Neuron (in vitro differentiated cells): ENCODE results near the gene PTPN3.
"Not testable (repeated sequence)": the region's sequence is repeated elsewhere in the genome, so short reads cannot be mapped to it uniquely, and the experiment has no call there.

ENCODE experiments used
- H2AFZ ChIP-seq: one replicate; pipeline ENCODE4 v1.6.1; 2013; ENCODE audit warnings: low read depth, mild to moderate bottlenecking, inconsistent platforms, low read length, moderate library complexity
- H3K27me3 ChIP-seq: one replicate; pipeline ENCODE4 v1.6.1; 2013; ENCODE audit warnings: low read length; ENCODE audit not compliant: insufficient read depth
- H3K36me3 ChIP-seq: one replicate; pipeline ENCODE4 v1.6.1; 2013; ENCODE audit warnings: low read length; ENCODE audit not compliant: insufficient read depth
- H3K4me1 ChIP-seq: one replicate; pipeline ENCODE4 v1.6.1; 2013; ENCODE audit warnings: low read length; ENCODE audit not compliant: insufficient read depth
- H3K4me3 ChIP-seq: 2 replicates; pipeline ENCODE4 v1.5.1; 2013; ENCODE audit warnings: mild to moderate bottlenecking, low read length, moderate library complexity
- H3K9me3 ChIP-seq: one replicate; pipeline ENCODE4 v1.6.1; 2013; ENCODE audit warnings: low read length

The PTPN3 gene, protein sequence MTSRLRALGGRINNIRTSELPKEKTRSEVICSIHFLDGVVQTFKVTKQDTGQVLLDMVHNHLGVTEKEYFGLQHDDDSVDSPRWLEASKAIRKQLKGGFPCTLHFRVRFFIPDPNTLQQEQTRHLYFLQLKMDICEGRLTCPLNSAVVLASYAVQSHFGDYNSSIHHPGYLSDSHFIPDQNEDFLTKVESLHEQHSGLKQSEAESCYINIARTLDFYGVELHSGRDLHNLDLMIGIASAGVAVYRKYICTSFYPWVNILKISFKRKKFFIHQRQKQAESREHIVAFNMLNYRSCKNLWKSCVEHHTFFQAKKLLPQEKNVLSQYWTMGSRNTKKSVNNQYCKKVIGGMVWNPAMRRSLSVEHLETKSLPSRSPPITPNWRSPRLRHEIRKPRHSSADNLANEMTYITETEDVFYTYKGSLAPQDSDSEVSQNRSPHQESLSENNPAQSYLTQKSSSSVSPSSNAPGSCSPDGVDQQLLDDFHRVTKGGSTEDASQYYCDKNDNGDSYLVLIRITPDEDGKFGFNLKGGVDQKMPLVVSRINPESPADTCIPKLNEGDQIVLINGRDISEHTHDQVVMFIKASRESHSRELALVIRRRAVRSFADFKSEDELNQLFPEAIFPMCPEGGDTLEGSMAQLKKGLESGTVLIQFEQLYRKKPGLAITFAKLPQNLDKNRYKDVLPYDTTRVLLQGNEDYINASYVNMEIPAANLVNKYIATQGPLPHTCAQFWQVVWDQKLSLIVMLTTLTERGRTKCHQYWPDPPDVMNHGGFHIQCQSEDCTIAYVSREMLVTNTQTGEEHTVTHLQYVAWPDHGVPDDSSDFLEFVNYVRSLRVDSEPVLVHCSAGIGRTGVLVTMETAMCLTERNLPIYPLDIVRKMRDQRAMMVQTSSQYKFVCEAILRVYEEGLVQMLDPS

DNA sequence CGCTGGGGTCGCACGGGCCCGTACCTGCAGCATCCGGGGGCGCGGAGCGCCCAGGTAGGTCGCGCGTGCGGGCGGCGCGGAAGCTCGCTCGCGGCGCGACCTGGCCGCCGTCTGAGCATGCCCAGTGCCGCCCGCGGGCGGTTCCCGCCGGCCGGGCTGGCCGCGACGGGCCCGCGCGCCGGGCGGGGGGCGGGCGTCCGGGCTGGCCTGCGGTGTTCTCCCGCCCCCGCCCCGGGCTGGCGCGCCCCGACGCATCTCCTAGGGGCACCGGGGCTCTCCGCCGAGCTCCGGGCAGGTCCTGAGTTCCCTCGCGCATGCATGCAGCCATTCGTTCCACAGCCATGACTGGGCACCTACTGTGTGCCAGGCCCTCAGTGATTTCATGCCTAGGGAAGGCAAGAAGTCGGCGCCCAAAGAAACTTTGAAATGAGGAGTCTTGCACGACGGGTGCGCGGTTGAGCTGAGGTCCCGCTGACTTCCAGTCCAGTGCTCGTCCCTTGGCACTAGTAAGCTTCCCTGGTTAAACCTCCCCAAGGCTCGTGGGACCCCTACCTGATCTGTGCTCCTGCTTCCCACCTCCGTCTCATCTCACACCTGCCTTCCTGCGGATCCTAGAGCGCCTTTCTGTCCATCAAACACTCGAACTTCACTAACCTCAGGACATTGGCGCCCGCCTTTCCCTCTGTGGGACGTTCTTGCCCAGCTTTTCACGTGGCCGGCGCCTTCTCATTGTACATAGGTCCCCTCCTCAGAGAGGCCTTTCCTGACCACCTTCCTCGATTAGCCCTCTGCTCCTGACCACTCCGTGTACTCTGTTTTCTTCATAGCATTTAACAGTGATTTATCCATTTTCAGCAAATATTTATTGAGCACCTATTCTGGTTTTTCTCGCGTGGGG, at the start of gene PTPN3:
Gene PTPN3 (minus strand): TSS at position 113 of the 898 bp plus-strand sequence. CDS start 34,873 bp downstream, outside the sequence.
- no peaks in the 10 kb centered on the region for H3K4me1 ChIP-seq
- peak within 1 kb of the TSS; percentile 46 for H3K4me3 ChIP-seq
- peaks cover 74% of the 10 kb centered on the region for H3K27me3 ChIP-seq

DNA sequence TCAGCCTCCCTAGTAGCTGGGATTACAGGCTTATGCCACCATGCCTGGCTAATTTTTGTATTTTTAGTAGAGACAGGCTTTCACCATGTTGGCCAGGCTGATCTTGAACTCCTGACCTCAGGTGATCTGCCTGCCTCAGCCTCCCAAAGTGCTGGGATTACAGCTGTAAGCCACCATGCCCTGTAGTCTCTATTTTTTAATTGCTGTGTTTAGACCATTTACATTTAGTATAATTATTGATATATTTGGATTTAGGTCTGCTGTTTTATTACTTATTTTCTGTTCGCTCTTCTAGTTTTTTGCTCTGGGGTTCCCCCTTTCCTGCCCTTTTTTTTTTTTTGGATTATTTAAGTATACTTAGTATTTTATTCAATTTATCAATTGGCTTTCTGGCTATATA, 46.8 kb upstream of the PTPN3 start:
- not testable (repeated sequence) for H3K4me3 ChIP-seq, H3K4me1 ChIP-seq, H3K27me3 ChIP-seq, H3K9me3 ChIP-seq, H3K36me3 ChIP-seq, H2AFZ ChIP-seq

More for the DNA sequence above, at the start of gene PTPN3:
- Histone ChIP-seq H2AFZ (no peak within 1 kb of the TSS), H3K9me3 (peaks cover 3% of the 10 kb centered on the region), H3K36me3 (no peaks in the 10 kb centered on the region)

DNA sequence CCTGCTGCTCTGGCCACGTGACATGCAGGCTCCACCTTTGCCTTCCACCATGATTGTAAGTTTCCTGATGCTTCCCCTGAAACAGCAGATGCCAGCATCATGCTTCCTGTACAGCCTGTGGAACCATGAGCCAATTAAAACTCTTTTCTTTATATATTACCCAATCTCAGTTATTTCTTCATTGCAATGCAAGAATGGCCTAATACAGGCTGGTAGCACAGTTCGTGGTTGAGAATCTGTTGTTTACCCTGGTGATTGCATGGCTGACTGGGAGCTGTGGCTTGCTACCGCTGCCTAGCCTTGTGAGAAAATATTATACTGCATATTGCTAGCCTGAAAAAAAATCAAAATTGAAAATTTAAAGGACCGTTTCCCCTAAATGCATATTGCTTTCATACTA, 44.8 kb upstream of the PTPN3 start:
- Histone ChIP-seq H2AFZ (no peak overlapping the region), H3K9me3 (no peaks in the 10 kb centered on the region), H3K27me3 (no peaks in the 10 kb centered on the region), H3K4me1 (no peaks in the 10 kb centered on the region), H3K4me3 (no peak overlapping the region), H3K36me3 (no peaks in the 10 kb centered on the region)

DNA sequence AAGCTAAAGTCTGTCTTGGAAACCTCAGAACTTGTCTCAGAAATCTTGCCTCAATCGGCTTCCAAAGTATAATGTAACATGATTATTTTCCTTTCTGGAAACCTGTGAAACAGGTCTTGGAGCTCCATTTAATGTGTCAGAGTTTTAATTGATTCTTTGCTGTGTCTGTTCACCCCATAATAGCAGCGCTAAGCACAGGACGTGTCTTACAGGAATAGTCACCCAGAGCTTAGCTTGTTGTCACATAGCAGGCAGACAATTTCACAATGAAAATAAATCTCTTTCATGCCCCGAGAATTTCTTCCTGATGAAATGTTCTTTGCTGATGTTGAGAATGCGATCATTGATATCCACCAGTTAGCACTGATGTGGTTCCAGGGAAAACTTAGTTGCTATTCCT, 40.2 kb upstream of the PTPN3 start:
- no peaks in the 10 kb centered on the region for H3K27me3 ChIP-seq
- no peaks in the 10 kb centered on the region for H3K4me1 ChIP-seq
- no peak overlapping the region for H3K4me3 ChIP-seq
- H3K36me3 ChIP-seq: no peaks in the 10 kb centered on the region
- no peak overlapping the region for H2AFZ ChIP-seq
- peaks cover 1% of the 10 kb centered on the region for H3K9me3 ChIP-seq

DNA sequence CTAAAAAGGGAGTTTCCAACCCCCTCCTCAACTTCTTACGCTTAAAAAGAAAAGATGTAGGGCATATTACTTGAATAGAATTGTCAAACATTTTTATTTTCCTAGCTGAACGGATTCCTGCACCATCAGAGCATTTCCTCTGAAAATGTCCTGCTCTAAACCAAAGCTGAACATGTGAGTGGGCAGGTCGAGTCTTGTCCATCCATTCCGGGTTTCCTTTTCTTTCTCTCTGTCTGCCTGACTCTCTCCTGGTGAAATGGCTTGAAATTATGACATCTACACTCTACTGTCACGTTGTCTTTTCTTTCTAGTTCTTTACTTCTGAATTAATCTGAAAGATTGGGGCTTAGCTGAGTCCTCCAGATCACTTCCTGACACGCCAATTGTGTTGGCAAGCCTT, 39.2 kb upstream of the PTPN3 start:
- Histone ChIP-seq H2AFZ (no peak overlapping the region), H3K4me3 (no peak overlapping the region), H3K9me3 (peaks cover 1% of the 10 kb centered on the region), H3K4me1 (no peaks in the 10 kb centered on the region), H3K27me3 (no peaks in the 10 kb centered on the region), H3K36me3 (no peaks in the 10 kb centered on the region)

DNA sequence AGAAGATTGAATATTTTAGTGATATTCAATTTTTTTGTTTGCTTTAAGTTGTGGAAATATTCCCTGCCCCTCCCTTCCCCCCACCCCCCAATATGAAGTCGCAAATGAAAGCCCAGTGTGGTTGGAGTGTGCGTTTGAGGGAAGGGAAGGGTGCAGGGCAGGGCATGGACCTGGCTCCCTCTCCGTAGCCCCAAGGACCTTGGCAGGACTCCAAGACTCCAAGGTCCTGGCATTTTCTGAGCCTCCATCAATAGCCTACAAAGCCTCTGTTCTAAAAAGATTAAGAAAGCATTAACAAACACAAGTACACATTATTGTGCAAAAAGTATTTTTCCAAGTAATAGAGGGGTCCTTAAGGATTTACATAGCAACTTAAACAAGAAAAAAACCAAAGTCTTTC, 38.8 kb upstream of the PTPN3 start:
- Histone ChIP-seq H3K9me3 (peaks cover 1% of the 10 kb centered on the region), H3K4me1 (no peaks in the 10 kb centered on the region), H2AFZ (no peak overlapping the region), H3K27me3 (no peaks in the 10 kb centered on the region), H3K36me3 (no peaks in the 10 kb centered on the region), H3K4me3 (no peak overlapping the region)

DNA sequence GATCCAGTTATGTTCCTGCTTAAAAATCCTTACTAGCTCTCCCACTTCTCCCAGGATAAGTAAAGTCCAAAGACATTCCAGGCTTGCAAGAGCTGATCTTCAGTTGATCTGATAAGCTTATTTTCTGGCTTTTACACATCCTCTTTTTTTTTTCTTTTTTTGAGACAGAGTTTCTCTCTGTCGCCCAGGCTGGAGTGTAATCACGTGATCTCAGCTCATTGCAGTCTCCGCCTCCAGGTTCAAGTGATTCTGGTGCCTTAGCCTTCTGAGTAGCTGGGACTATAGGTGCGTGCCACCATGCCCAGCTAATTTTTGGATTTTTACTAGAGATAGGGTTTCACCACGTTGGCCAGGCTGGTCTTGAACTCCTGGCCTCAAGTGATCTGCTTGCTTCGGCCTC, 37.3 kb upstream of the PTPN3 start:
- H3K4me1 ChIP-seq: no peaks in the 10 kb centered on the region
- H3K27me3 ChIP-seq: no peaks in the 10 kb centered on the region
- no peak overlapping the region for H3K4me3 ChIP-seq
- no peaks in the 10 kb centered on the region for H3K36me3 ChIP-seq
- H2AFZ ChIP-seq: no peak overlapping the region
- H3K9me3 ChIP-seq: peaks cover 1% of the 10 kb centered on the region

DNA sequence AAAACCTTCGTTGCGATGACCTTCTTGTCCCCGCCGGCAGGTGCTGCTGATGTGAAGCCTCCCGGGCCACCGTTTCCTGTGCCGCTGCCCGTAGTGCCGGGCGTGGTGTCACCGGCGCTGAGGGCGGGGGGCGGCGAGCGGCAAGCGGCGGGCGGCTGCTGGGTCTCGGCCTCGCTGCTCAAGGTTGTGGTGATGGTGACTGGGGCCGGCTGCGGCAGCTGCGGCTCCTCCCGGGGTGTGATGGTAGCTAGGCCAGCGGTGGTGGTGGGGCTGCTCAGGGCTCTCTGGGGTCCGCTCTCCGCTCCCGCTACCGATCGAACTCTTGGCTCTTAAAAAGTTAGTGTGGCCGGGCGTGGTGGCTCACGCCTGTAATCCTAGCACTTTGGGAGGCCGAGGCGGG, 36.0 kb upstream of the PTPN3 start:
- peaks cover 1% of the 10 kb centered on the region for H3K9me3 ChIP-seq
- H2AFZ ChIP-seq: no peak overlapping the region
- H3K36me3 ChIP-seq: no peaks in the 10 kb centered on the region
- H3K4me1 ChIP-seq: no peaks in the 10 kb centered on the region
- H3K4me3 ChIP-seq: no peak overlapping the region
- no peaks in the 10 kb centered on the region for H3K27me3 ChIP-seq

DNA sequence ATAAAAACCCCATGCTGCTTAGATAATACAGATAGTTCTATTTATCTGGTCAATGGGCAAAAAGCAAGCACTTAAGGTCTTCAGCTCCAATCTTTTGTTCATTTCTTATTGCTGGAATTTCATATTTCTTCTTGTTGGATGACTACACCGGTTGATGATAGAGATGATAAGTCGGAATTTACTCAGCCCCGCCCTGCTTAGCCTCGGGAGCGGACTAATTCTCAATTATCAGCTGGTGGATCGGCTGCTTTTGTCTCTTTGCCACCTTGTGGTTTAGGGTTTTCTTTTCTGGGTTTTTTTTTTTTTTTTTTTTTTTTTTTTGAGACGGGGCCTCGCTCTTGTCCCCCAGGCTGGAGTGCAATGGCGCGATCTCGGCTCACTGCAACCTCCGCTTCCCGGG, 34.5 kb upstream of the PTPN3 start:
- not testable (repeated sequence) for H2AFZ ChIP-seq, H3K36me3 ChIP-seq, H3K4me1 ChIP-seq, H3K4me3 ChIP-seq, H3K27me3 ChIP-seq, H3K9me3 ChIP-seq

DNA sequence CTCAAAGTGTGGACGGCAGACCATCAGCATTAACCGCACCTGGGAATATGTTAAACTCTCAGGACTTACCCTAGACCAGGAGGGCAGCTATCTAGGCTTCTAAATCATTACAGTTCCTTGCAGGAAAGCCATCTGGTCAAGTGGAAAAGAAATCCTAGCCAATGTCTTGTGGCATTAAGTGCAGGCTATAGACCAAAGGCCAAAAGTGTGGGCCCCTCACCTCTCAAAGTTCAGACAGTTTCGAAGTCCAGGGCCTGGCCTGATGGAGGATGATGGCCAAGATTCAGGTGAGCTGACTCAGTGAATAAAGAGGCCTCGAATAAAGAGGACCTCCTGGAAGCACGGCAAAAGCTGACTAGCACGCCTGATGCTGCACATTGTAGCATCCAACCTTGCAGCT, 24.0 kb upstream of the PTPN3 start:
- no peaks in the 10 kb centered on the region for H3K36me3 ChIP-seq
- H3K4me1 ChIP-seq: peaks cover 8% of the 10 kb centered on the region
- no peak overlapping the region for H3K4me3 ChIP-seq
- H3K27me3 ChIP-seq: no peaks in the 10 kb centered on the region
- H3K9me3 ChIP-seq: no peaks in the 10 kb centered on the region
- no peak overlapping the region for H2AFZ ChIP-seq

DNA sequence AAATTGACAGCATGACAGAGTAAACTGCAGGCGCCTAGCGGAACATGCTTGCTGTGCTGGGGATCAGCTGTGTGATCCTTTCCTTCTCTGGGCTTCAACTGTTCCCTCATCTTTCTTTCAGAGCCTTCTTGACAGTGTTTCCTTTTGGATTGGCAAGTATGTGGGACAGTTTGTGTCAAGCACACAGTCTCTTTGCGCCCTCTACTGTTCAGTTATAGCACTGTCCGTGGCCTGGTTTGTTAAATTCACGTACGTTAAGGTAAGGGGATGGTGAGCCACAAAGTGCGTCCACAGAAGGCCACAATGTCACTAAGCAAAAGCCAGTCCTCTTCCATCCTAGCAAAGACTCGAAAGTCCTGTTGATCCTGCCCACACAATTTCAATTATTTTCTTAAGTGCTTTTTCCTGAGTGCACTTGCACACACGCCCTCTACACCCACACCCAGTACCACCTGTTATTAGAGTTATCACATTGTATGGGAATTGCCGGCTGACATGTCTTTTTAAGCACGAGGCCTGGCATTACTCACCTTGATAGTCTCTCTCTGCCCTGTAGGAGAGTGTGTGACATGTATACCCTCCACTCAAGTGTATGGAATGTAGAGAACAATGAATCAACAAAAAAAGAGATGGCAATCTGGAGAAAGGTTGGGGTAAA, 22.5 kb upstream of the PTPN3 start:
- H3K4me3 ChIP-seq: no peak overlapping the region
- H3K27me3 ChIP-seq: no peaks in the 10 kb centered on the region
- H3K36me3 ChIP-seq: no peaks in the 10 kb centered on the region
- peaks cover 8% of the 10 kb centered on the region for H3K4me1 ChIP-seq
- no peaks in the 10 kb centered on the region for H3K9me3 ChIP-seq
- H2AFZ ChIP-seq: no peak overlapping the region

DNA sequence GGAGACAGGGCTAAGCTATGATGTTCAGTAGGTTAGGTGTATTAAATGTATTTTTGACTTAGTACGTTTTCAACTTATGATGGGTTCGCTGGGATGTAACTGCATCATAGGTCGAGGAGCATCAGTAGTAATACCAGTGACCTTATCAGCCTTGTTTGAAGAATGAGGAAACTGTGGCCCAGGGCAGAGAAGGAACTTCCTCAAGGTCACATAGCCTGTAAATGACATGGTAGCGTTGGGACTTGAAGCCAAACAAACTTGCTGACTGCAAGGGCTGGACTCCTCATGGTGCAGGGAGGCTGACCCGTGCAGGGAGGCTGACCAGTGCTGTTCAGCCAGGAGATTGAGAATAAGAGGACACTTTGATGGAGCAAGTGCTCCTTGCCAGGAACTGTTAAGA, 21.3 kb upstream of the PTPN3 start:
- H3K36me3 ChIP-seq: no peaks in the 10 kb centered on the region
- H2AFZ ChIP-seq: no peak overlapping the region
- H3K4me1 ChIP-seq: peaks cover 6% of the 10 kb centered on the region
- no peaks in the 10 kb centered on the region for H3K9me3 ChIP-seq
- peaks cover 4% of the 10 kb centered on the region for H3K27me3 ChIP-seq
- no peak overlapping the region for H3K4me3 ChIP-seq
